ENCODE results near the gene ZNF865.

Gene ZNF865

GRCh38 chr19:55623561-55623960 lies 18.1 kb downstream of the ZNF865 start:
- no peak for DNase-seq (ENCODE audit: low read depth in 2 of 2)

GRCh38 chr19:55624109-55625003 lies 18.9 kb downstream of the ZNF865 start, which contains the start of gene ZNF784:
Gene ZNF784 (minus strand): TSS chr19:55624566. CDS start chr19:55624561, 5 bp downstream.
- DNase-seq (ENCODE audit: low read depth in 2 of 2), result peak; percentile 89 to 95

GRCh38 chr19:55625004-55625326 lies 19.5 kb downstream of the ZNF865 start:
- DNase-seq (ENCODE audit: low read depth in 2 of 2), result no peak

- DNase-seq (ENCODE audit: low read depth in 2 of 2), result peak in 1 of 2 donors; percentile 48
These were observed 20.9 kb downstream of the ZNF865 start for GRCh38 chr19:55626350-55626749.

GRCh38 chr19:55632463-55632834 lies 27.0 kb downstream of the ZNF865 start:
- peak; percentile 86 for DNase-seq (ENCODE audit: low read depth in 2 of 2)

GRCh38 chr19:55633861-55634260 lies 28.4 kb downstream of the ZNF865 start:
- no peak for DNase-seq (ENCODE audit: low read depth in 2 of 2)

GRCh38 chr19:55635334-55635717 lies 29.9 kb downstream of the ZNF865 start:
- DNase-seq (ENCODE audit: low read depth in 2 of 2), result no peak

- DNase-seq (ENCODE audit: low read depth in 2 of 2), result no peak
These were observed 30.5 kb downstream of the ZNF865 start for GRCh38 chr19:55635856-55636440.

- no peak for DNase-seq (ENCODE audit: low read depth in 2 of 2)
These were observed 31.3 kb downstream of the ZNF865 start for GRCh38 chr19:55636723-55637122.

- no peak for DNase-seq (ENCODE audit: low read depth in 2 of 2)
These were observed 32.1 kb downstream of the ZNF865 start for GRCh38 chr19:55637534-55637933.

GRCh38 chr19:55638864-55639359 lies 33.5 kb downstream of the ZNF865 start:
- peak; percentile 46 to 56 for DNase-seq (ENCODE audit: low read depth in 2 of 2)

- peak; percentile 65 to 66 for DNase-seq (ENCODE audit: low read depth in 2 of 2)
These were observed 34.7 kb downstream of the ZNF865 start for GRCh38 chr19:55640043-55640576.

GRCh38 chr19:55640577-55641425 lies 35.4 kb downstream of the ZNF865 start, which contains the start of gene ZNF580:
Gene ZNF580 (plus strand): TSS chr19:55641002. CDS start chr19:55642509, 1,507 bp downstream.
- peak; percentile 50 to 59 for DNase-seq (ENCODE audit: low read depth in 2 of 2)

GRCh38 chr19:55641426-55642152 lies 36.1 kb downstream of the ZNF865 start:
- no peak for DNase-seq (ENCODE audit: low read depth in 2 of 2)

- peak in 1 of 2 donors; percentile 30 for DNase-seq (ENCODE audit: low read depth in 2 of 2)
These were observed 36.9 kb downstream of the ZNF865 start for GRCh38 chr19:55642153-55643002.

- peak; percentile 76 to 79 for DNase-seq (ENCODE audit: low read depth in 2 of 2)
These were observed 37.8 kb downstream of the ZNF865 start, which contains the start of gene ZNF581 for GRCh38 chr19:55643003-55643886. Gene ZNF581 (plus strand): TSS chr19:55643649. CDS start chr19:55644572, 923 bp downstream.

- no peak for DNase-seq (ENCODE audit: low read depth in 2 of 2)
These were observed 38.4 kb downstream of the ZNF865 start for GRCh38 chr19:55643887-55644176.

GRCh38 chr19:55644191-55644833 lies 38.9 kb downstream of the ZNF865 start:
- DNase-seq (ENCODE audit: low read depth in 2 of 2), result no peak

Data from stimulated activated CD4-positive, alpha-beta T cell treated with anti-CD3 and anti-CD28 coated beads, Interleukin-4, amount 100 ng/mL, for 48 hours (primary cell).